GM21381 (cell line): Measurements from ENCODE around the gene NCOA3.
"Not testable (repeated sequence)": the region's sequence is repeated elsewhere in the genome, so short reads cannot be mapped to it uniquely, and the experiment has no call there.

Experiments used
- ATAC-seq: cut with Tn5 transposase; IDR thresholded peaks from one replicate; pipeline ENCODE4 v1.9.1; 2021; ENCODE audit warnings: mild to moderate bottlenecking, moderate library complexity; ENCODE audit not compliant: unreplicated experiment

NCOA3 gene

GRCh38 chr20:47595138-47595537 is 93.5 kb downstream of the NCOA3 start:
- not testable (repeated sequence) for ATAC-seq

GRCh38 chr20:47596003-47596571 is 94.4 kb downstream of the NCOA3 start:
- ATAC-seq: no peak

GRCh38 chr20:47597090-47597489 is 95.4 kb downstream of the NCOA3 start:
- ATAC-seq: no peak

GRCh38 chr20:47598911-47599744 is 97.4 kb downstream of the NCOA3 start:
- ATAC-seq: no peak

- no peak for ATAC-seq
Observed at GRCh38 chr20:47600967-47601547, 99.4 kb downstream of the NCOA3 start.

GRCh38 chr20:47603260-47603659 is 101.6 kb downstream of the NCOA3 start:
- no peak for ATAC-seq

GRCh38 chr20:47605673-47606413 is 104.2 kb downstream of the NCOA3 start:
- no peak for ATAC-seq

GRCh38 chr20:47606414-47606982 is 104.8 kb downstream of the NCOA3 start:
- no peak for ATAC-seq

GRCh38 chr20:47606983-47607613 is 105.4 kb downstream of the NCOA3 start:
- no peak for ATAC-seq

GRCh38 chr20:47609001-47609400 is 107.3 kb downstream of the NCOA3 start:
- ATAC-seq: no peak

GRCh38 chr20:47610247-47610944 is 108.7 kb downstream of the NCOA3 start:
- no peak for ATAC-seq

- ATAC-seq: no peak
Observed at GRCh38 chr20:47610945-47611250, 109.2 kb downstream of the NCOA3 start.

- ATAC-seq: no peak
Observed at GRCh38 chr20:47611785-47612184, 110.1 kb downstream of the NCOA3 start.

- ATAC-seq: no peak
Observed at GRCh38 chr20:47612670-47613069, 111.0 kb downstream of the NCOA3 start.

- no peak for ATAC-seq
Observed at GRCh38 chr20:47614703-47615309, 113.1 kb downstream of the NCOA3 start.

- ATAC-seq: no peak
Observed at GRCh38 chr20:47618479-47618878, 116.8 kb downstream of the NCOA3 start.

GRCh38 chr20:47620808-47621805 is 119.4 kb downstream of the NCOA3 start:
- no peak for ATAC-seq

GRCh38 chr20:47622118-47622665 is 120.5 kb downstream of the NCOA3 start:
- no peak for ATAC-seq
